HEK293 (cell line): ENCODE results near the gene PADI2.

Experiments used
- CTCF ChIA-PET: fragments of 350-600 bp; formaldehyde crosslinking; extraction: SDS; loops from one replicate; lab custom pipeline; 2021; ENCODE audit warnings: antibody characterized with exemption; lab: Yijun Ruan, JAX
- POLR2A ChIA-PET: fragments of 300-600 bp; formaldehyde crosslinking; extraction: SDS; loops from one replicate; lab custom pipeline; 2020; ENCODE audit warnings: antibody characterized with exemption, inconsistent platforms; lab: Yijun Ruan, JAX
- H3K27ac ChIP-seq: fragments of 200-500 bp; sonication (Bioruptor generic); 2 replicates; pipeline ENCODE4 v1.5.1; 2014; ENCODE audit warnings: low read depth, low read length, control low read depth, inconsistent platforms; ENCODE audit errors: extremely low read depth
- H3K36me3 ChIP-seq, 2 experiments: fragments of 200-500 bp in 1 of 2; sonication (Bioruptor generic) in 1 of 2; 1 replicate in 1 of 2; 2 replicates in 1 of 2; pipeline ENCODE4 v1.5.1; 2014 to 2017; ENCODE audit warnings: inconsistent platforms in 2 of 2, low read length in 2 of 2; ENCODE audit not compliant: control insufficient read depth in 2 of 2, insufficient read depth in 1 of 2
- H3K4me1 ChIP-seq: fragments of 200-500 bp; sonication (Bioruptor generic); 2 replicates; pipeline ENCODE4 v1.5.1; 2014; ENCODE audit warnings: mild to moderate bottlenecking, low read length, inconsistent platforms; ENCODE audit not compliant: control insufficient read depth, insufficient read depth
- H3K4me3 ChIP-seq: 2 replicates; pipeline ENCODE4 v1.5.1; 2011; ENCODE audit warnings: low read depth, mild to moderate bottlenecking, control low read depth, low read length, moderate library complexity
- H3K9me3 ChIP-seq: fragments of 200-500 bp; sonication (Bioruptor generic); 2 replicates; pipeline ENCODE4 v1.5.1; 2014; ENCODE audit warnings: low read depth, low read length, inconsistent platforms; ENCODE audit not compliant: control insufficient read depth, insufficient read depth
- AEBP2 ChIP-seq: fragments of 450-650 bp; formaldehyde crosslinking; IDR thresholded peaks from 2 replicates; pipeline ENCODE4 v1.5.1; 2016; ENCODE audit warnings: missing biosample characterization, missing genetic modification characterization, borderline replicate concordance
- ZBTB26 ChIP-seq: fragments of 450-650 bp; formaldehyde crosslinking; optimal IDR thresholded peaks from 2 replicates; pipeline ENCODE3; 2016; ENCODE audit warnings: missing biosample characterization, mild to moderate bottlenecking, missing genetic modification characterization
- ZBTB44 ChIP-seq: fragments of 450-650 bp; IDR thresholded peaks from 2 replicates; pipeline ENCODE4 v1.5.1; 2018; ENCODE audit warnings: missing biosample characterization, mild to moderate bottlenecking, missing genetic modification characterization
- ZBTB6 ChIP-seq: fragments of 450-650 bp; formaldehyde crosslinking; IDR thresholded peaks from 2 replicates; pipeline ENCODE4 v1.5.1; 2017; ENCODE audit warnings: missing biosample characterization, missing genetic modification characterization
- ZNF174 ChIP-seq: fragments of 450-650 bp; formaldehyde crosslinking; IDR thresholded peaks from 2 replicates; pipeline ENCODE4 v1.5.0; 2017; ENCODE audit warnings: missing biosample characterization, mild to moderate bottlenecking, missing genetic modification characterization
- ZNF18 ChIP-seq: fragments of 450-650 bp; formaldehyde crosslinking; IDR thresholded peaks from 2 replicates; pipeline ENCODE4 v1.5.1; 2016; ENCODE audit warnings: missing biosample characterization, missing genetic modification characterization
- ZNF211 ChIP-seq: fragments of 450-650 bp; formaldehyde crosslinking; IDR thresholded peaks from 2 replicates; pipeline ENCODE4 v1.5.1; 2016; ENCODE audit warnings: low read depth, missing biosample characterization, missing genetic modification characterization
- ZNF266 ChIP-seq: fragments of 450-650 bp; formaldehyde crosslinking; IDR thresholded peaks from 2 replicates; pipeline ENCODE4 v1.5.1; 2016; ENCODE audit warnings: missing biosample characterization, missing genetic modification characterization, low read depth
- ZNF280D ChIP-seq: fragments of 450-650 bp; formaldehyde crosslinking; IDR thresholded peaks from 2 replicates; pipeline ENCODE4 v1.5.1; 2016; ENCODE audit warnings: missing biosample characterization, missing genetic modification characterization
- ZNF514 ChIP-seq: fragments of 450-650 bp; formaldehyde crosslinking; IDR thresholded peaks from 2 replicates; pipeline ENCODE4 v1.5.1; 2016; ENCODE audit warnings: missing biosample characterization, missing genetic modification characterization
- ZNF521 ChIP-seq: fragments of 450-650 bp; formaldehyde crosslinking; IDR thresholded peaks from 2 replicates; pipeline ENCODE4 v1.5.1; 2017; ENCODE audit warnings: missing biosample characterization, mild to moderate bottlenecking, missing genetic modification characterization
- ZNF580 ChIP-seq: fragments of 450-650 bp; formaldehyde crosslinking; IDR thresholded peaks from 2 replicates; pipeline ENCODE4 v1.5.1; 2016; ENCODE audit warnings: missing biosample characterization, missing genetic modification characterization
- ZNF610 ChIP-seq: fragments of 450-650 bp; formaldehyde crosslinking; IDR thresholded peaks from 2 replicates; pipeline ENCODE4 v1.5.1; 2016; ENCODE audit warnings: missing biosample characterization, missing genetic modification characterization, borderline replicate concordance
- ZNF623 ChIP-seq: fragments of 450-650 bp; formaldehyde crosslinking; IDR thresholded peaks from 2 replicates; pipeline ENCODE4 v1.5.1; 2016; ENCODE audit warnings: missing biosample characterization, missing genetic modification characterization
- ZNF792 ChIP-seq: fragments of 450-650 bp; formaldehyde crosslinking; IDR thresholded peaks from 2 replicates; pipeline ENCODE4 v1.5.1; 2016; ENCODE audit warnings: missing biosample characterization, missing genetic modification characterization

PADI2 gene

GRCh38 chr1:17161137-17161740, 42.0 kb upstream of the PADI2 start:
- no peak for TF ChIP-seq ZNF174 (tag by site-specific recombination)
- TF ChIP-seq ZNF280D (tag by site-specific recombination), result 0 out of 2 replicates have a peak, but pooled peaks have one; percentile 60
- TF ChIP-seq ZNF266 (tag by site-specific recombination), result no peak
- TF ChIP-seq ZNF580 (tag by site-specific recombination), result 0 out of 2 replicates have a peak, but pooled peaks have one; percentile 49
- TF ChIP-seq ZNF18 (tag by site-specific recombination), result no peak
- no peak for TF ChIP-seq ZNF514 (tag by site-specific recombination)
- TF ChIP-seq ZNF792, result no peak
- POLR2A ChIA-PET, result no interaction called here

GRCh38 chr1:17158961-17159360, 39.7 kb upstream of the PADI2 start:
- Histone ChIP-seq H3K4me3 (no peak overlapping the region), H3K27ac (no peak overlapping the region), H3K9me3 (no peaks in the 10 kb centered on the region), H3K36me3 (no peaks in the 10 kb centered on the region), H3K4me1 (no peaks in the 10 kb centered on the region)
- POLR2A ChIA-PET, result no interaction called here
- TF ChIP-seq ZBTB26 (tag by site-specific recombination), result no peak
- no peak for TF ChIP-seq AEBP2
- no peak for TF ChIP-seq ZNF623
- TF ChIP-seq ZNF521 (tag by site-specific recombination), result no peak
- no peak for TF ChIP-seq ZBTB44 (tag by site-specific recombination)
- no peak for TF ChIP-seq ZNF211 (tag by site-specific recombination)
- no peak for TF ChIP-seq ZBTB6
- no peak for TF ChIP-seq ZNF610 (tag by site-specific recombination)
- CTCF ChIA-PET, result interaction anchor here (1.3 kb wide), 1 partner anchor 34 kb away, joined by 4 read pairs; no protein-coding TSS in a partner anchor

More at GRCh38 chr1:17161137-17161740, 42.0 kb upstream of the PADI2 start:
- H3K4me1 ChIP-seq, result no peaks in the 10 kb centered on the region
- CTCF ChIA-PET, result no interaction called here
- H3K27ac ChIP-seq, result no peak overlapping the region
- H3K4me3 ChIP-seq, result no peak overlapping the region
- no peaks in the 10 kb centered on the region for H3K36me3 ChIP-seq
- no peaks in the 10 kb centered on the region for H3K9me3 ChIP-seq
